ENCODE results near the gene GRIPAP1.

GRIPAP1 gene

DNA sequence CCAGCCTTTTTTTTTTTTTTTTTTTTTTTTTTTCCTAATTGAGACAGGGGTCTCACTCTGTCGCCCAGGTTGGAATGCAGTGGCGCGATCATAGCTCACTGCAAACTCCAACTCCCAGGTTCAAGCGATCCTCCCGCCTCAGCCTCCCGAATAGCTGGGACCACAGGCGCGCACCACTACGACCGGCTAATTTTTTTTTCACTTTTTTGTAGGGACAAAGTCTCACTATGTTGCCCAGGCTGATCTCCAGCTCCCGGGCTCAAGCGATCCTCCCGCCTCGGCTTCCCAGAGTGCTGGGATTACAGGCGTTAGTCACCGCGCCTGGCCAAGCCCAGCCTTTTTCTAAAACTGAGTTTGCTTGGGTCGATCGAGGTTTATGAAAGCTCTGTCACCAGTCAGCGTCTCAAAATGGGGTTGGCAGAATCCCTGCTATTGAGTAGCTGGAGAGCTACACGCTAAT, 43.4 kb downstream of the GRIPAP1 start:
- DNase-seq: peak; percentile 30

DNA sequence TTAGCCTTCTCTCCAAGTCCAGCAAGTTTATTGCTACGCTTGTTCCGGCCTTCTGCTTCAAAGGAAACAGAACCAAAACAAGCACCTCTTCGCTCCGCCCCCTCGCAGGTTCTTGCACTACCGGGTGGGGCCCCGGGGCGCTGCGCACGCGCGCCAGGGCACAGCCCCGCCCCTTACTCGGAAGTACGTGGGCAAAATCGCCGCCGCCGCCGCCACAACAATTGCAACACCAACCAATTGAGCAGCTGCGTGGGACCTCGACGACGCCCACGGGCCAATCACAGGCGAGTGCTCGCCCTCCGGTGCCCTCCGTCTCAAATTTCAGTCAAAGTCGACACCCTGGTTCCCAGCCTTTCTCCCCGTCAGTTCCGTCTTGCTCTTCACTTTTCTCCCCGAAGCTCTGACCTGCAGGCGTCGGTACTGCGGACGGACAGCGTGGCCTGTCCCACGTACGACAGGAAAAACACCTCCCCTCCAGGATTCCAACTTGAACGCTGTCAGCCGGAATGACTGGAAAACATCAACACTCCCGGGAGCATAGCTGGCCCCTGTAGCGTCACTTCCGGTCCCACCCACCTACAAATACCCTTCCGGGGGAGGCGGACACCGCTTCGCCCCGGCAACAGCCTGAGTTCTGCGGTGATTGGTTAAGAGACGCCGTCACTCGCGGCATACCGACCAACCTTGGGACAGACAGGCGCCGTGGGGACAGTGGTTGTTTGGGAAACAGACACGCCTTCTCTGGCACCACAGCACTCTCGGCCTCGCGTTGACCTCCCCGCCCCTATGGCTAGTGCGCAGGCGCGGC, 44.0 kb downstream of the GRIPAP1 start:
- DNase-seq: peak; percentile 95

DNA sequence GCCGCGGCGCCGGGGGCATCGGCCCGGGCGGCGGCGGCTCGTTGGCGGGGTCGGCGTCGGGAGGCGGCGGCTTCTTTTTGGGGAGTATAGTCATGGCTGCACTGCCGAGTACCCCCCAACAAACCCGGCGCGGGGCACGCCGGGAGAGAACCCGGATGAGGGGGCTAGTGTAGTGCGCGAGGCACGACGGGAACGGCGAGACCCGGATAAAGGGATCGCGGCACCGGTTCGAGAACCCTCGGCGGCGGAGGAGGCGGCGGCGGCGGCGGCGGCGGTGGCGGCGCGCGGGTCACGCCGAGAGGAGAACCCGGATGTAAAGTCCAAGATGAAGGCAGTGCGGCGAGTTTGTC, 44.6 kb downstream of the GRIPAP1 start, which contains the start of gene OTUD5:
Gene OTUD5 (minus strand): TSS at position 131 of the 350 bp plus-strand sequence. CDS start 37 bp downstream, at position 94.
- DNase-seq: peak; percentile 78

DNA sequence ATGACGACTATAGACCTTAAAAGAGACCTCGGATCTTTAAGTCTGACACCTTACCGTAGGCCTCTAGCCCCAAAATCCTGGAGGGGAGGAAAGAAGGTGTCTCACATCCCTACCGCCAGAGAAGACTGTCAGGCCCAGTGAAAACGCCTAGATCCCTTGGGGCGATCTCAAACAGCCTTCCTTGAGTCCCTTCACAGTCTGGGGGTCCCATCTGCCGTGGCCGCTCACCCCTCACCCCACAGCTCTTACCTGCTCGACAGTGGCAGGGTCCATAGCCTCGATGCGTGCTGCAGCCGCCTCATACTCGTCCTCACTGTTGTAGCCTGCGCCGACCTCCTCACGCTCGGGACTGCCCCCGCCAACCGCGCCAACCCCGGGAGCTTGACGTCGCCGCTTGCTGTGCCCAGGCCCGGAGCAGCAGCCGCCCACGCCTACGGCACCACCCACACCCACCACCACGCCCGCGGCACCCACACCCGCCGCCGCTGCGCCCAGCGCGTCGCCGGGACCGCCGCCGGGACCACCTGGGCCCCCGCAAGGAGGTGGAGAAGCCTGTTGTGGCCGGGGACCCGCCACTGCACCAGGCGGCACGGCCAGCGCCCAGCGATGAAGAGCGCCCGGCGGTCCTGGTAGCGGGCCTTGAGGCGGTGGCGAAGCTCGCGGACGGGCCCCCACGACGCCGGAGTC, 45.2 kb downstream of the GRIPAP1 start:
- DNase-seq: peak; percentile 62

DNA sequence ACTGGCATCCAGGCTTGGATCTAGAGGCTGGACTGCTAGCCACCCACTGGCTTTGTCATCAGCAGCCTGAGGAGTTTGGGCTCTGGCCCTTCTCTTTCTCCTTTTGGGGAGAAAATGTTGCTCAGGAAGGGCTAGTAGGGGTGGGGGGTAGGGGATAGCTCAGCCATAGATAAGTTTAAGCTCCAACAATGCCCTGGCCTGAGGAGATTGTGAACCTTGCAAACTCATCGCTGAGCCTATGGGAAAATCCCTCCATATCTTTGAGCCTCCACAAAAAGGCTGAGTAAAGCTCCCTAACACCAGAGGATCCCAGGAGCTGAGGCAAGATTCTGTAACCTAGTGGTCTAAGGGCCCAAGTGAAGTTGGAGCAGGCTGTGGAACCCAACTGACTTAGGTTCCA, 53.5 kb downstream of the GRIPAP1 start:
- DNase-seq: no peak

DNA sequence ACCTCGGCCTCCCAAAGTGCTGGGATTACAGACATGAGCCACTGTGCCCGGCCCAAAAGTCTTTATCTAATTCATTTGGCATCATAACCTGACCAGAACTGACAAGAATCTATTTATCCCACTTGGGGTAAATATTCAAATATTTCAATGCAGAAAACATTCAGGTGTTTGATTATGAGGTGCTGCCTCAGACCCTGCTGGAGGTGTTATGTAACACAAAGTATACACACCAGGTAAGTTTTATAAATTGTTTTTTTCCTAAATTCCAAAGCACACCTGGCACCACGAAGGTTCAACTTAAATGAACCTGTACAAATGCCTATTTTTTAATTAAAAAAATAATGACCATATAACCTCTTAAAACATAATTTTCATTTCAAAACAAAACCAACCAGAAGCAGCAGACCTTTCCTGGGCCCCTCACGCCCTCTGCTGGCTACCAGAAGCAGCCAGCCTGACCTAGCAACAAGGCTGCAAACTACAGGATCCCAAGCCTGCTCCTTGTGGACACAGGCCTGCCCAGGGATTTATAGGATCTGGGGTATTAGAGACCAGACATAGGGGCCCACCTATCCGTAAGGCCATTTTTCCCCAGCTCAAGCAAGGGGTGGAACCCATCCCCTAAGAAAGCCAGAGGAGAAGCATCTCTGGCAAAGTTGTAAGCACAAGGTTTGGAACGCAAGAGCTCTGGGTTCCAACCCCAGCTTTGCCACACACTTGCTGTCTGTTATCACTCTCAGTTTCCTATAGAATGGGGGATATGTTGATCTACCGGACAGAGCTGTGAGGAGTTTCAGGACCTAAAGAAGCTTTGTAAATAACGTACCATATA, 56.3 kb downstream of the GRIPAP1 start:
- DNase-seq: no peak

DNA sequence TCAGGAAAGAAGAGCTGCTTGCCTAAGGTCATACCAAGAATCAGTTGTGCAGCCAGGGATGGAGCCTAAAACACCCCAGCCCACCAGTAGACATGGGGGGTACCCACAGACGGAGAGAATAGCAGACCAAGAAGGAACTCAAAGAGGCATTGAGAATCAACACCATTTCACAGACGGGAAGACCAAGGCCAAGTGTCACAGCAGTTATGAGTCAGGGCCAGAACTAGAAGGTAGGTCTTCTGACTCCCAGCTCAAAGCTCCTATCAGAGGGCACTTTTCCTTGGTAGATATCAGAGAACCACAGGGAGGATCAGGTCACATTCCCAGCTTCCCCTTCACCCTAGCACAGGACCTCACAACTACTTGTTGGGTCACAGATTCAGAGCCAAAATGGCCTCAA, 59.2 kb downstream of the GRIPAP1 start:
- no peak for DNase-seq

DNA sequence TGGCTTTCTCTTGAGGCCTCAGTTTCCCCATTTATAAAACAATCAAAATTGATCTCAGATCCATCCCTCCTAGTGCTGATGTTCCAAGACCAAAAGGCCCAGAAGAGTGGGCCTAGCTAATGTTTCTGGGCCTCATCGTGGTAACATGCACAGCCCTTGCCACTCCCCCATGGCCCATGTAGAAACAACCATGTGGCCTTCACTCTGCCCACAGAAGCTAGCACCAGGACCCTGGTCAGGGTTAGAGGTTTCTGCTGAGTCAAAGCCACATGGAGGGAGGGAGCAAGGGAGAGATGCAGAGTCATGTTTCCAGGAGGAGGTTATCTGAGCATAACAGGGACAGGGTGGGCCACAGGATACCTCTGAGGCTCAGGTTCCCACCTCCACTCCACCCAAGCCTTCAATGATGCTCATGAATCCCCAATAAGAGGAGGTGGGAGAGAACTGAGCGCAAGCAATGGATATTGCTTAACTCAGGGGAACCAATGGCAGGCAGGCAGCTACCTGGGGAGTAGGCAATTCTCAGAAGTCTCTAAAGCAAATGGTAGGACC, 61.6 kb downstream of the GRIPAP1 start:
- DNase-seq: no peak

DNA sequence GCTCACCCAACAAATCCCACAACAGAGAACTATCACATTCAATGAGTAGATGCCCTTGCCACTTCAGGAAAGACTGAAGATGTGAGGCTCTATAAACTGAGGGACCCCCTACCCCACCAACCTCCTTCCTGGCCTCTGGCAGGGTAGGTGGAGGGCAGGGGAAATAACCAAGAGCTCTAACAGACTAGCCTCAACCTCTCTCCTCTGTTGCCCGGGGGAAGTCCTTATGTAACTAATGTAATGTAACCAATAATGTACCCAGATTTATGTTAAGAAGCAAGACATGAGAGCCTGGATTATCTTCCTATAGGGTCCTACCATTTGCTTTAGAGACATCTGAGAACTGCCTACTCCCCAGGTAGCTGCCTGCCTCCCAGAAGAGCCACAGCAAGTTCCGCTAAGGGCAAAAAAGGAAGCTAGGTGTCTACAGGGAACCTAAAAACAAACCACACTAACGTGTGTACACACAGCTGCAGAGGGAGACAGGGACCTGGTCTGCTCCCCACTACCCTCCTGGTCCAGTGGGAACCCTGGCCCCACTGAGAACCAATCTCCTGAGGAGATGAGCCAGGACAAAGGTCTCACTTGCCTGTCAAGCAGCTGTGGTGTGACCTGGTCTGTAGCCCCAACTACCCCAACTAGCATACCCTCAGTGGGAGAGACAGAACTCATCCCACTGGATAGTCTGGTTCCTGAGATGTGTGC, 62.4 kb downstream of the GRIPAP1 start:
- no peak for DNase-seq

DNA sequence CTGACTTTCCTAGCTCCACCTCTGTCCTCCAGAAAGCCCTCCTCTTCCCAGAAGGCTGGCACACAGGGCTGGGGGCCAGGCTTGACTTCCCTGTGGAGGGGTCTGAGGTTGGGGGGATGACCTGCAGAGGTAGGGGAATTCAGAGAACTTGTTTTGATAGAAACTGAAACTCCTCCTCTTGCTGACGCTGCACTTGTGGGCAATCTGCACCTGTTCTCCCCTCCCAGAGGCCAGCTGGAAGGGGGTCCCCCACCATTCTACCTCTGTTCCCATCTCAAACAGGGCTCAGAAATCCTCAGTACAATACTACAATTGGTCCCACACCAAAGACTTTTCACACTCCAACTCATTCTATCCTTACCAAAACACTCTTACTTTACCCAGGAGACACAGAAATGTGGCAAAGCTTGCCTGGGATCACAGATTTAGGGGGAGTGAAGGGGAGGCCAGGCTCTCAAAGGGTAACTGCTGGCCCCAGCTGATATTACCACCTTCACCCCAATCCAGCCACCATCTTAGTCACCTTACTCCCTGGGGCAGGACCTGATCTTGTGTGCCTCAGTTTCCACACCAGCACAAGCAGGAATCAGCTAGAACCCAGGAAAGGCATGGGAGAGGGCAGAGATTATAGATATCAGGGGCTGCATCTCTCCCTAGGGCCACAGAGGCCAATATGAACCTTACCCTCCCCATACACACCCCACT, 63.2 kb downstream of the GRIPAP1 start:
- DNase-seq: peak; percentile 86

DNA sequence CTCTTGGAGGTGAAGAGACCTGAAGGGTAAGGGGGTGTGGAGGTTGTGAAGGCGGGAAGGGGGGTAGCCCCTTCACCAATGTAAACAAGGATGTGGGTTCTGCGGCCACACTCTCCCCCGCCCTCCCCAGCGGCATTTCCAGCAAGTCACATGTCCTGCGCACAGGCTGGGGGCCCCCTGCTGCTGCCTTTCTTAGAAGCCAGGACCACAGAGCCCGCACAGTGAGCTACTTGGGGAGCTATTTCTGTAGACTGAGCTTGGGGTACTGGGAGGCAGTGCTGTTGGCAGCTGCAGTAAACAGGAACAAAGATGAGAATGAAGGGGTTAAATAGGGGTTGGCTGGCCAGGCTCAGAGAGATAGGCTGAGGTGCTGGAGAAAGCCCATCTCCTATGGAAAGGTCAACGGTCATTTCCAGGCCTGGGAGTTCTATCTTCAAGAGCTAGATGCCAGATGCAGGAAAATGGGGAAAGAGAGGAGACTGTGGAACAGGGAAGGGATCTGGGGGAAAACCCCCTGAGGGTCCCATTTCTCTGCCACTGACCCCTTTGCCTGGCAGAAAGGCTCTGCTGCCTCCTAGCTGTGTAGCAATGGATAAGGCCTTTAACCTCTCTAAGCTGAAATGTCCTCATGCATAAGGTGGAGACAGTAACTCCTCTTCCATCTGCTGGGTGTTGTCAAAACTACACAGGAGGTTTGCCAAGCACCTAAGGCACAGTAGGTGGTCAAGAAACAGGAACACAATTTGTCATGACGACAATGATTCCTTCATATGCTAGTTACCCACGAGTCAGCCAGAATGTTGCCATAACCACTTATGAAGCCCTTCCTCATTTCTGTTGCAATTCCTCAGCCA, 64.8 kb downstream of the GRIPAP1 start:
- DNase-seq: peak; percentile 93

DNA sequence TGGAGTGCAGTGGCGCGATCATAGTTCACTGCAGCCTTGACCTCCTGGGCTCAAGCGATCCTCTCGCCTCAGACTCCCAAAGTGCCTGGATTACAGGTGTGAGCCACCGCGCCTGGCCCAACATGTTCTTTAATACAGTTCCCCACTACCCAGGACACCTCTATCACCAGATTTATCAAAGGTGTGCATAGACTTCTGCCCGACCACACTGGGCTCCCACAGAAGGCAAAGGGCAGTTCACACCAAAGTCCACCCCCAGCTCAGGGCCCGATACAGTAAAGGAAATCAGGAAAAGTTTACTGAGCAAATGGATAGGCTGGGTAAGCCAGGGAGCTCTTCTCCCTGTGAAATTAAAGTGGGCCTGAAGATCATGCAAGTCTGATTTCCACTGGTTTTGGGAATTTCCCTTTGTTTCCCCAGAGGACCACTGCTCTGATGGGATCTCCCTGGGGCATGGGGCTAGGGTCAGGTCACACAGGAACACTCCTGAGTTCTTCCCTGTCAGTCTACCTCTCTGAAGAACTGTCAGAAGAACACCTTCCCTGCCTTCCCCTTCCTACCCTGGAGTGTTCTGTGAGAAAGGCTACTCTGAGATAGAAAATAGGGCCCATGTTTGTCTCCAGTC, 65.5 kb downstream of the GRIPAP1 start:
- no peak for DNase-seq

DNA sequence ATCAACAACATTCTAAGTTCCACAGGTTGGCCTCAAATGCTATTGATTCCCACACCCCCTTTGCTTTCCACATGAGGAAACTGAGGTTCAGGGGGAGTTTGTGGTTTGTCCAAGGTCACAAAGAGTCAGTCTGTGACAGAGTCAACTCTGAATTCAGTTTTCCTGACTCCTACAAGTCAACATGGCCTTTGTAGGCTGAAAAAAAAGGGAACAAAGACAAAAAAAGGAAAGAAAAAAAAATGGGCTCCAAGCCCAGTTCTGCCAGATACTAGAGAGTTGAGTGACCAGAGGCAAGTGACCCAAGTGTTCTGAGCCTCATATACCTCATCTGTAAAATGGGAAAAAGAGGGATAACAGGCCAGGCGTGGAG, 66.8 kb downstream of the GRIPAP1 start:
- DNase-seq: no peak

DNA sequence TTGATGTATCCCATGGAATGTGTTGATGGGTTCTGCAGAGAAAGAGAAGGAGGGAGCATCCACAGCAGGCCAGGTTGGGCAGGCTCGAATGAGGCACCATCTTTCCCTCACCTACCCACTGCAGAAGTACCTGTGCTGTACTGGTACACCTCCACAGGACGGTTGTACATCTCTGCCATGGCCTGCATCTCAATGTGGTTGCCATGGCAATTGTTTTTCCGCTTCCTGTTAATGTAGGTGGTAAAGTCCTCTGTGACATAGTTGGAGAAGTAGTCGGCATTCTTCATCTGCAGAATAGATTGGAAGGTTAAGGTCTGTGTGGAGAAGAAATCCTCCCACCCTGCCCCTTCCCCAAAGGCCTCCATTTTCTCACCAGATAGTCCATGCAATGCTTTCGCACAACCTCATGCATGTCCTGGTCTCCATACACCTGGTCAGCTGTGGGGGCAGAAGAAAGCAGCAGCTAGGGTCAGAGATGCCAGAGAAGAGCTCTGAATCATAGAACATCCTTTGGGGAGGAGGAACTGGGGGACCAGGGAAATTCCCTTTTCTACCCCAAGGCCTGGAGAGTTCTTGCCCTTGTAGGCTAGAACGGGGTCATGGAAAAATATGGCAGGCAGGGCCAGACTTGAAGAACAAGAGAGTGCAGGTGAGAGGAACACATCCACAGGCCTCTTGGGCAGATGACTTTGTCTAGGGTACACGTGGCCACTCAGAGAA, 67.3 kb downstream of the GRIPAP1 start:
- DNase-seq: no peak

DNA sequence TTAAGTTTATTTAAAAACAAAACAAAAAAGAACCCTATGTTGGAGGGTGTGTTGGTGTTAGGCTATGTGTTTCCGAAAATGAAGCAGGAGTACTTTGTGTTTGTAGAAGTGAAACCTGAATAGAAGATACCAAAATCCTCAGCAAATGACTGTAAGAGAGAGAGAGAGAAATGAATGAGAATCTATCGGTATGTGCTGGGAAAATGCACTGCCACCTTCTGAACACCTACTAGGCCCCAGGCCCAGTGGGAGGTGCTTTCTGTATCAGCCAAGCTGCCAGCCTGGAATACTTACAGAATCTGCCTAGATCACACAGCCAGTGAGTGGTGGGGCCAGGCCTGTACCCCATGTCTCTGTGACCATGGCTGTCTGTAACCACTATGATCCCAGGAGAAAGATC, 68.3 kb downstream of the GRIPAP1 start:
- DNase-seq: no peak

DNA sequence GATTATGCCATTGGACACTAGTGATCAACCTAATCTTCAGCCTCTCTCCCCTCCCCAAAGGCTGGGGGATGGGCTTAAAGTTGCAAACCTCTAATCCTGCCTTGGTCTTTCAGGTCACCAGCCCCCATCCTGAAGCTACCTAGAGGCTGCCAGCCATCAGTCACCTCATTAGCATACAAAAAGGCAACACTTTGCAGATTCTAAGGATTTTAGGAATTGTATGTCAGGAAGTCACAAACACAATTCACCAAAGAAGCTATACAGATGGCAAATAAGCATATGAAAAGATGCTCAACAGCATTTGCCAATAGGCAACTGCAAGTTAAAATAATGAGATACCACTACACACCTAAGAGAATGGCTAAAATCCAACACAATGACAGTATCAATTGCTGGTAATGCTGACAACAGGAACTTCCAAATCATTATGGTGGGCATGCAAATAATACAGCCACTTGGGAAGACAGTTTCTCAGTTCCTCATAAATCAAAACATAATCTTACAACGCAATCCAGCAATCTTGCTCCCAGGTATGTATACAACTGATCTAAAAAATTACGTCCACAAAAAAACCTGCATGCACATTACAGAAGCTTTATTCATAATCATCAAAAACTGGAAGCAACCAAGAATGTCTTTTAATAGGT, 74.2 kb downstream of the GRIPAP1 start:
- DNase-seq: no peak

DNA sequence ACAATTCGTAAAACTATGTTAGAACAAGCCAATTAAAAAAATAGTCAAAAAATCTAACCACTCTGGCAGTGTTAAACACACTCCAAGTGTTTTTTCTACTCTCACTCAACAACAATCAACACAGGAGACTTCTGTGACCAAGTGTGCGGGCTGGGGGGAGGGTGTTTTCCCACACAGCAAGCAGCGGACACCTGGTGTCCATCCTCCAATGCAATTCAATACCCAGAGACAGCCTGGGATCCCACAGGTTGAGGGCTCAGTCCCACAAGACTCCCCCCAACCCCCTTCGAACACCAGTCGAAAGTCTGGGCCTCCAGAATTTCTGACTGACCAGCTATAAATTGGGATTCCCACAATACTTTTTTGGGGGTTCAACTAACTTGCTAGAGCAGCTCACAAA, 74.9 kb downstream of the GRIPAP1 start:
- DNase-seq: no peak

DNA sequence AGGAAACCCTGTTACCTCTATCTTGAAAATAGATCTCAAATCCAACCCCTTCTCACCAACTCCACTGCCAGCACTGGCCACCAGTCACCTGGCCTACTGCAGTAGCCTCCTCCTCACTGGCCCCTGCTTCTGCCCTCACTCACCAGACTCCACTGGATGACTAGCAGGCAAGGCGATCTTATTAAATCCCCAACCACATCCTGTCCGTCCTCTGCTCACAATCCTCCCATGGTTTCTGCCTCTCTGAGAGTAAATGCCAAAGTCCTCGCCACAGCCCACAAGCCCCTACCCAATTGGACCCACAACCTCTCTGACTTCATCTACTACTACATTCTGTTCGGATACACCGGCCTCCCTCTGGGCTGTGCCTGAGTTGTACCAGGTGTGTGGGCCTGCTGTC, 77.8 kb downstream of the GRIPAP1 start:
- DNase-seq: no peak

DNA sequence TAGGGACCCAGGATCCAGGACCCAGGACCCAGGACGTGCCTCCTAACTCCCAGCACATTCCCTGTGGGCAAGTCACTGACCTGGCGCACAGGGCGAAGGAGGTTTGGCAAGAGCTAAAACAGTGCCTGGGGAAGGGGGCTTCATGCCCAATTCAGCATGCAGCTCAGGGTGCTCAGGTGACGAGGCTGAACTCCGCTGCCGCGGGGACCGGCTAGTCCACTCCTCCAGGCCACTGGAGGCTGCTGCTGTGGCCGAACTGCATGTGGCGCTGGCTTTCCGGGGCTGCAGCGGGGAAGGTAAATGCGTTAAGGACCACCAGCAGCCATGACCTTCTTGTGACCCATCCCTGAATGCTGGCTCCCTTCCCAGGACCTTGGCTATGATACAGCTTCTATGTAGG, 78.3 kb downstream of the GRIPAP1 start:
- no peak for DNase-seq

Data from stimulated activated CD4-positive, alpha-beta T cell treated with anti-CD3 and anti-CD28 coated beads, Interleukin-1b, Interleukin-23, amount 100 ng/mL, for 48 hours (primary cell).